ENCODE measurements around the gene EPN2.

- TF ChIP-seq CTCF (IDR thresholded peaks at IDR 0.05), result no peak
- no peak for TF ChIP-seq POLR2A (IDR thresholded peaks at IDR 0.05)
These were observed 31.4 kb downstream of the EPN2 start for GRCh38 chr17:19268611-19269010.

Measured in uterus (tissue), 2 donors.